Erythroblast (primary cell): ENCODE measurements around the gene ALDH16A1.

Experiments
- GATA1 ChIP-seq: IDR thresholded peaks from 2 replicates; pipeline ENCODE4 v1.6.1; 2011; ENCODE audit warnings: low read depth, mild to moderate bottlenecking, control low read depth, low read length, moderate library complexity
- POLR2A ChIP-seq: IDR thresholded peaks from 2 replicates; pipeline ENCODE4 v1.6.1; 2011; ENCODE audit warnings: mild to moderate bottlenecking, low read length

- TF ChIP-seq POLR2A (no peak), GATA1 (no peak)
Observed at GRCh38 chr19:49474542-49474924, 21.5 kb downstream of the ALDH16A1 start.
